Mesothelial cell of epicardium (in vitro differentiated cells): Measurements from ENCODE around the gene C1QTNF8. TPM values are rescaled to one million over a fixed set of nuclear protein-coding genes. Genes with fewer than 3 reads are reported as not detected.

Source experiments
- DNase-seq, 2 experiments: peaks; one replicate each; pipeline ENCODE4 v3.0.0; 2021; ENCODE audit warnings: low spot score in 2 of 2; ENCODE audit not compliant: unreplicated experiment in 2 of 2
- H3K27ac Mint-ChIP-seq: 2 replicates; pipeline ENCODE4 v1.8.0; 2021; ENCODE audit warnings: mixed read lengths
- H3K27me3 Mint-ChIP-seq: 2 replicates; pipeline ENCODE4 v1.8.0; 2021; ENCODE audit warnings: low read depth, mixed read lengths
- H3K36me3 Mint-ChIP-seq: 2 replicates; pipeline ENCODE4 v1.8.0; 2021; ENCODE audit warnings: mixed read lengths
- H3K4me1 Mint-ChIP-seq: 2 replicates; pipeline ENCODE4 v1.8.0; 2021; ENCODE audit warnings: mixed read lengths
- H3K4me3 Mint-ChIP-seq: 2 replicates; pipeline ENCODE4 v1.8.0; 2021; ENCODE audit warnings: mild to moderate bottlenecking, moderate library complexity, mixed read lengths
- H3K9me3 Mint-ChIP-seq: 2 replicates; pipeline ENCODE4 v1.8.0; 2021; ENCODE audit warnings: mixed read lengths
- total RNA-seq: library from RNA; stranded (reverse); gene quantifications from 3 replicates; pipeline ENCODE4 v1.2.1, GENCODE V29; 2021
- TF ChIP-seq, protein P1 (sequence below): fragments of 200-600 bp; sonication (generic); IDR thresholded peaks from one replicate; pipeline ENCODE4 v1.5.0; 2021; ENCODE audit warnings: antibody characterized with exemption; ENCODE audit not compliant: unreplicated experiment

C1QTNF8 gene
- total RNA-seq, 1 donor from 2014 or later: not detected

DNA sequence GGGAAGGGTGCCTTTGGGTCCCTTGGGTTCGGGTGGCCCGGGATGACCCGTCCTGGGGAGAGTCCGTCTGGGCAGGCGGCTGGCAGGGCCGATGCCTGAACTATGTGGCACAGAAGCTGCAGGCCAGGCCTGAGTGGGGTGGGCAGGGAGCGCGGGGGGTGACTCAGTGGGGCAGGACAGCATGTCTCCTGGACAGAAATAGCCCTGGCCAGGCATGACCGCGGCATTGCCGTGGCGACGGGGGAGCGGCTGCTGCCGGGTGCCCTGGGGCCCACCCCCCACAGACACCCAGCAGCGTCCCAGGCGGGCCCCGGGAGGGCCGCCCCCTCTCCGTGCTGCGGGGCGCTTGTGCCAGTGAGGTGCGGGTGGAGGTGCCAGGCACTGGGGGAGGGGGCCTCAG, 1.8 kb upstream of the C1QTNF8 start:
- H3K27me3 Mint-ChIP-seq: peaks cover 10% of the 10 kb centered on the region
- H3K4me1 Mint-ChIP-seq: no peaks in the 10 kb centered on the region
- no peaks in the 10 kb centered on the region for H3K9me3 Mint-ChIP-seq
- no peak overlapping the region for H3K27ac Mint-ChIP-seq
- no peak for DNase-seq
- H3K36me3 Mint-ChIP-seq: no peaks in the 10 kb centered on the region
- TF ChIP-seq, protein P1, sequence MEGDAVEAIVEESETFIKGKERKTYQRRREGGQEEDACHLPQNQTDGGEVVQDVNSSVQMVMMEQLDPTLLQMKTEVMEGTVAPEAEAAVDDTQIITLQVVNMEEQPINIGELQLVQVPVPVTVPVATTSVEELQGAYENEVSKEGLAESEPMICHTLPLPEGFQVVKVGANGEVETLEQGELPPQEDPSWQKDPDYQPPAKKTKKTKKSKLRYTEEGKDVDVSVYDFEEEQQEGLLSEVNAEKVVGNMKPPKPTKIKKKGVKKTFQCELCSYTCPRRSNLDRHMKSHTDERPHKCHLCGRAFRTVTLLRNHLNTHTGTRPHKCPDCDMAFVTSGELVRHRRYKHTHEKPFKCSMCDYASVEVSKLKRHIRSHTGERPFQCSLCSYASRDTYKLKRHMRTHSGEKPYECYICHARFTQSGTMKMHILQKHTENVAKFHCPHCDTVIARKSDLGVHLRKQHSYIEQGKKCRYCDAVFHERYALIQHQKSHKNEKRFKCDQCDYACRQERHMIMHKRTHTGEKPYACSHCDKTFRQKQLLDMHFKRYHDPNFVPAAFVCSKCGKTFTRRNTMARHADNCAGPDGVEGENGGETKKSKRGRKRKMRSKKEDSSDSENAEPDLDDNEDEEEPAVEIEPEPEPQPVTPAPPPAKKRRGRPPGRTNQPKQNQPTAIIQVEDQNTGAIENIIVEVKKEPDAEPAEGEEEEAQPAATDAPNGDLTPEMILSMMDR: no peak
- H3K4me3 Mint-ChIP-seq: no peak overlapping the region

DNA sequence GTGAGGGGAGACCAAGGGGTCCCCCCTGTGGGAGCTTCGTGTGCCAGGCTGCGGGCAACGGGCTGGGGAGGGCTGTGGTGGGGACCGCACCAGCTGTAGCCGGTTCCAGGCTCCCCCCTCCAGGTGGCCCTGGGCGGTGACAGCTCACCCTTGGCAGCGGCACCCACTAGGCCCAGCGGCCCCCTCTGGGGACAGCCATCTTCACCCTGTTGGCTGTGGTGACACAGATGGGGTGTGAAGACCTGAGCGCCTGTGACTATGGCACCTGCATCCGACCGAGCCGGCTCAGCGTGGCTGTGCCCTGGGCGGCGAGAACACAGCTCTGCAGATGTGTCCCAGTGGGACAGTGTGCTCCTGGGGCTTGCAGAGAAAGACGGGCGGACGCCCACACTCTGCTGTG, 1.1 kb upstream of the C1QTNF8 start:
- Mint-ChIP-seq H3K27me3 (peaks cover 10% of the 10 kb centered on the region), H3K9me3 (no peaks in the 10 kb centered on the region), H3K4me1 (no peaks in the 10 kb centered on the region), H3K36me3 (no peaks in the 10 kb centered on the region), H3K4me3 (no peak overlapping the region), H3K27ac (no peak overlapping the region)
- TF ChIP-seq, protein P1: no peak
- no peak for DNase-seq

DNA sequence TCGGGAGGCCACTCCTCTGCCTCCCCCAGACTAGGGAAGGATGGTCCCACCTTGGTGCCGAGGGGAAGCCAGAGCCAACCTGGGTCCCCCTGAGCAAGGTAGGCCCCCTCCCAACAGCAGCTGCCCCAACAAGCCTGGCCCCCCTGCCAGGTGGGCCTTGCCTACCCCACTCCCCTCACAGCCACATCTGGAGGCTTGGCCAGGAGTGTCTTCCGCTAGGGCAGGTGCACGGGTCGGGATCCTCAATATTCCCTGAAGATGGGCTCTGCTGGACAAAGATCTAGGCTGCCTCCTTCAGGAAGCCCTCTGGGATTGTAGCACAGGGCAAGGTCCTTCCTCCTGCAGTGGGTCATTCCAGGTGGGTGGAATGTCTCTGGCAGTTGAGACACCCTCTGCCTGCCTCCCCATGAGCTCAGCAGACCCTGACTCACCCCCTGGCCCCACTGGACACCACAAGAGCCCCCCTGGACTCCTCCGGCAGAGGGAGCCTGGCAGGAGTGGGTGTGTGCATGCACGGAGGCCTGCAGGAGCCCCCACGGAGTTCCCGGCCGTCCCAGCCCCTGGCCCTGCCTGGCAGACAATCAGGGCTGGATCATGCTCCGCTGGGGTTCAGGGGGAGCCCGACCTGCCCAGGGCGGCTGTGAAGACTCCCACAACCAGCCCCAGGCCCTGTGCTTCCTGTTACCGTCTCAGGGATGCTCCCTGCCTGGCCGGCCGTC, 435 bp downstream of the C1QTNF8 start:
- DNase-seq: no peak
- H3K27me3 Mint-ChIP-seq: peaks cover 3% of the 10 kb centered on the region
- H3K4me1 Mint-ChIP-seq: peaks cover 2% of the 10 kb centered on the region
- H3K9me3 Mint-ChIP-seq: no peaks in the 10 kb centered on the region
- H3K4me3 Mint-ChIP-seq: no peak overlapping the region
- no peak overlapping the region for H3K27ac Mint-ChIP-seq
- TF ChIP-seq, protein P1: no peak
- no peaks in the 10 kb centered on the region for H3K36me3 Mint-ChIP-seq

DNA sequence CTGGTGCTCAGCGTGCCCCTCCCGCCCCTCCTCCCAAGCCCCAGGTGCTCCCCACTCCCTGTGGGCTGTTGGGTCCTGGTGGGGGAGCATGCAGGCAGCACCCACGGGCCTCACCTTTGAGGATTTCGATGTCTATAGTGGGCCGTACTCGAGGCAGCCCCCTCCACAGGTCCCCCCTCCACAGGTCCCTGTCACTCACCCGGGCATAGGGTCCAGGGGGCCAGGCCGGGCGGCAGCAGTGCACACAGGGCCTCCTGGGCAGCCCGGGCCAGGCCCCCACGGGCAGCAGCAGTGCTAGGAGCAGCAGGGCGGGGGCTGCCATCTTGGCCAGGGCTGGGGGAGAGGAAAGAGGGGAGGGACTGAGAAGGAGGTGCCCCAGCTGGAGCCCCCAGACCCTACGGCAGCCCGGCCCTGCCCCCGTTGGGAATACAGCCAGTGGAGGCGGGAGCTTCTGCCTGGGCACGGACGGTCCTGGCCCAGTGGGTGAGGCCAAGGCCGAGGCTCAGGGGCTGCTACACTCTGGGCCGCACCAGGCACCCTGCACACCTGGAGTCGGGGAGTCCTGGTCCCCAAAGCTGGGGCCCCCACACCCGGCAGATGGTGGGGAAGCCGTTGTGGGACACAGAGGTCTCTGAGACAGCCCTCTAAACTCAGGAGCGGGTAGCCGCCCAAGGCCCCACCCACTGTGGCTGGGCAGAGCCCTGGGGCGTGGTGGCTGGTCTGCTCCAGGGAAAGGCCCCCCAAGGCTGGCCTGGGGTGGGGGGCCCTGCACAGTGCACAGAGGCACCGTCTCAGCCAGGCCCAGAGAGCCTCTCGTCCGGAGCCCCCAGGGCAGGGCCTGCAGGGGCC, 1.2 kb downstream of the C1QTNF8 start:
- H3K27me3 Mint-ChIP-seq: peaks cover 3% of the 10 kb centered on the region
- no peak overlapping the region for H3K27ac Mint-ChIP-seq
- H3K36me3 Mint-ChIP-seq: no peaks in the 10 kb centered on the region
- peaks cover 2% of the 10 kb centered on the region for H3K4me1 Mint-ChIP-seq
- TF ChIP-seq, protein P1: no peak
- no peak overlapping the region for H3K4me3 Mint-ChIP-seq
- H3K9me3 Mint-ChIP-seq: no peaks in the 10 kb centered on the region
- no peak for DNase-seq

DNA sequence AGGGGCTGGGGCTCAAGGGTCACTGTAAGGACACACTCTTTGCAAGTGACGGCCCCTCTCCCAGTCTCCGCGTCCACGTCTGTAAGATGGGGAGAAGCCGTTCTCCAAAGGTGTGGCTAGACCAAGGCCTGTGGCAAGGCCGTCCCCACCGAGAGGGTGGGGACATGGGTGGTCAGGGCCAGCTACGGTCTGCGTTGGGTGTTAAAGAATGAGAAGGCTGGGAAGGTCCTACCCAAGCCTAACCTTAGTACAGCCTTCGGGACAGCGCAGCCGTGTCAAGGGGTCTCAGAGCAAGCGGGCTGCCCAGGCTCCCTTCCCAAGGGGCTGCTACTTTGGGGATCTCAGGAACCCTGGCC, 1.9 kb downstream of the C1QTNF8 start:
- Mint-ChIP-seq H3K9me3 (no peaks in the 10 kb centered on the region), H3K4me3 (no peak overlapping the region), H3K27me3 (peaks cover under 1% of the 10 kb centered on the region), H3K4me1 (peaks cover 2% of the 10 kb centered on the region), H3K27ac (no peak overlapping the region), H3K36me3 (no peaks in the 10 kb centered on the region)
- no peak for DNase-seq
- TF ChIP-seq, protein P1: no peak
